Osteoblast (primary cell): ENCODE measurements around the gene TPST2. TPM values are rescaled to one million over a fixed set of nuclear protein-coding genes. Genes with fewer than 3 reads are reported as not detected.

ENCODE experiments used
- DNase-seq: peaks from one replicate; pipeline ENCODE4 v3.0.0; 2011; ENCODE audit warnings: low spot score, mixed read lengths; ENCODE audit not compliant: insufficient read length; ENCODE audit errors: missing footprints
- H2AFZ ChIP-seq: 2 replicates; pipeline ENCODE4 v1.6.0; 2011; ENCODE audit warnings: mild to moderate bottlenecking, low read length
- H3K27ac ChIP-seq: 2 replicates; pipeline ENCODE4 v1.5.1; 2011; ENCODE audit warnings: mild to moderate bottlenecking, low read depth, low read length, moderate library complexity
- H3K27me3 ChIP-seq: 2 replicates; pipeline ENCODE4 v1.6.0; 2012; ENCODE audit warnings: mild to moderate bottlenecking, control low read depth, inconsistent platforms, low read length, moderate library complexity; ENCODE audit not compliant: insufficient read depth
- H3K36me3 ChIP-seq: 2 replicates; pipeline ENCODE4 v1.5.1; 2011; ENCODE audit warnings: mild to moderate bottlenecking, low read length, control low read depth, moderate library complexity; ENCODE audit not compliant: insufficient read depth
- H3K4me1 ChIP-seq: 2 replicates; pipeline ENCODE4 v1.5.1; 2011; ENCODE audit warnings: mild to moderate bottlenecking, low read length, control low read depth, moderate library complexity; ENCODE audit not compliant: insufficient read depth
- H3K4me2 ChIP-seq: 2 replicates; pipeline ENCODE4 v1.6.0; 2011; ENCODE audit warnings: mild to moderate bottlenecking, low read length; ENCODE audit not compliant: insufficient read depth
- H3K4me3 ChIP-seq: fragments of 200-600 bp; sonication (generic); 3 replicates; pipeline ENCODE4 v1.5.1; 2012; ENCODE audit warnings: mild to moderate bottlenecking, low read length, inconsistent platforms; ENCODE audit not compliant: insufficient read depth
- H3K79me2 ChIP-seq: 2 replicates; pipeline ENCODE4 v1.6.0; 2012; ENCODE audit warnings: mild to moderate bottlenecking, low read length, control low read depth, inconsistent platforms; ENCODE audit not compliant: insufficient read depth
- H3K9me3 ChIP-seq: 2 replicates; pipeline ENCODE4 v1.5.1; 2011; ENCODE audit warnings: low read depth, low read length, control low read depth
- H4K20me1 ChIP-seq: 2 replicates; pipeline ENCODE4 v1.6.0; 2012; ENCODE audit warnings: mild to moderate bottlenecking, low read length, control low read depth; ENCODE audit not compliant: insufficient read depth
- CTCF ChIP-seq: IDR thresholded peaks from 2 replicates; pipeline ENCODE4 v1.5.1; 2011; ENCODE audit warnings: mild to moderate bottlenecking, low read depth, low read length, moderate library complexity; ENCODE audit errors: extremely low read depth
- total RNA-seq: library from RNA; depleted of rRNA; stranded (reverse); fragments of >200 nt; gene quantifications from 2 replicates; pipeline ENCODE4 v1.2.3, GENCODE V29; 2012

Gene TPST2
- 98.4 and 100 TPM in 2 replicates for total RNA-seq

GRCh38 chr22:26589845-26590736 lies at the start of gene TPST2:
Gene TPST2, minus strand, starts transcription at chr22:26590132. Its CDS starts 48,502 bp downstream, at chr22:26541630.
- H3K4me3 ChIP-seq, result peak within 1 kb of the TSS; percentile 91
- peak within 1 kb of the TSS; percentile 91 for H3K27ac ChIP-seq
- H3K9me3 ChIP-seq, result no peaks in the 10 kb centered on the region
- peaks cover 22% of the 10 kb centered on the region for H3K4me1 ChIP-seq
- H2AFZ ChIP-seq, result peak within 1 kb of the TSS; percentile 94
- H3K79me2 ChIP-seq, result peaks cover 44% of the 10 kb centered on the region
- peaks cover 10% of the 10 kb centered on the region for H3K27me3 ChIP-seq
- peak; percentile 98 for DNase-seq
- peaks cover 6% of the 10 kb centered on the region for H3K36me3 ChIP-seq
- peaks cover 23% of the 10 kb centered on the region for H4K20me1 ChIP-seq
- TF ChIP-seq CTCF, result peak; percentile 11
- peak within 1 kb of the TSS; percentile 98 for H3K4me2 ChIP-seq

GRCh38 chr22:26636296-26636695 lies 46.4 kb upstream of the TPST2 start:
- no peak for TF ChIP-seq CTCF
- no peak for DNase-seq
- Histone ChIP-seq H3K36me3 (no peaks in the 10 kb centered on the region), H3K27ac (no peak overlapping the region), H3K4me1 (no peaks in the 10 kb centered on the region), H4K20me1 (no peaks in the 10 kb centered on the region), H2AFZ (no peak overlapping the region), H3K4me3 (no peak overlapping the region), H3K79me2 (no peaks in the 10 kb centered on the region), H3K9me3 (no peaks in the 10 kb centered on the region), H3K4me2 (no peak overlapping the region), H3K27me3 (peaks cover 15% of the 10 kb centered on the region)

GRCh38 chr22:26635117-26635516 lies 45.2 kb upstream of the TPST2 start:
- no peaks in the 10 kb centered on the region for H3K4me1 ChIP-seq
- H3K27ac ChIP-seq, result no peak overlapping the region
- TF ChIP-seq CTCF, result no peak

GRCh38 chr22:26634189-26634588 lies 44.3 kb upstream of the TPST2 start:
- H3K4me1 ChIP-seq, result no peaks in the 10 kb centered on the region
- H3K4me3 ChIP-seq, result no peak overlapping the region
- TF ChIP-seq CTCF, result no peak
- H3K36me3 ChIP-seq, result no peaks in the 10 kb centered on the region
- H4K20me1 ChIP-seq, result no peaks in the 10 kb centered on the region
- peaks cover 9% of the 10 kb centered on the region for H3K27me3 ChIP-seq
- no peak overlapping the region for H2AFZ ChIP-seq
- no peak overlapping the region for H3K4me2 ChIP-seq
- no peaks in the 10 kb centered on the region for H3K9me3 ChIP-seq
- no peak overlapping the region for H3K27ac ChIP-seq
- no peaks in the 10 kb centered on the region for H3K79me2 ChIP-seq
- DNase-seq, result no peak

More at GRCh38 chr22:26635117-26635516, 45.2 kb upstream of the TPST2 start:
- no peak for DNase-seq
- Histone ChIP-seq H3K36me3 (no peaks in the 10 kb centered on the region), H4K20me1 (no peaks in the 10 kb centered on the region), H2AFZ (no peak overlapping the region), H3K4me2 (no peak overlapping the region), H3K79me2 (no peaks in the 10 kb centered on the region), H3K4me3 (no peak overlapping the region), H3K27me3 (peaks cover 11% of the 10 kb centered on the region), H3K9me3 (no peaks in the 10 kb centered on the region)
